ENCODE measurements around the gene GAREM2. TPM values are rescaled to one million over a fixed set of nuclear protein-coding genes. Genes with fewer than 3 reads are reported as not detected.

Gene GAREM2
- total and polyA plus RNA-seq, 12 donors: 0.55 to 2.5 (median 1.1) TPM; not detected in 1

GRCh38 chr2:26216587-26216986, 43.7 kb downstream of the GAREM2 start:
- Histone ChIP-seq H3K9me3 (replicated peaks in 1 of 3) (no peaks in the 10 kb centered on the region), H3K4me1 (replicated peaks in 1 of 2) (no peaks in the 10 kb centered on the region), H3K27ac (no peak overlapping the region), H3K27me3 (no peaks in the 10 kb centered on the region), H3K36me3 (replicated peaks in 1 of 2) (peaks cover 0 to 50% of the 10 kb centered on the region in 2 donors), H3K4me3 (no peak overlapping the region)
- no peak for TF ChIP-seq POLR2A (IDR thresholded peaks at IDR 0.05)
- no peak for TF ChIP-seq CTCF (IDR thresholded peaks at IDR 0.05)
- no peak for DNase-seq
- 96 to 98% (median 96%) methylated on average over 4 of the region's 4 CpGs for WGBS, 4 donors
- intact Hi-C loops (cut with DNase I): no loop called here

- Histone ChIP-seq H3K36me3 (replicated peaks in 1 of 2) (peaks cover 0 to 47% of the 10 kb centered on the region in 2 donors), H3K4me1 (replicated peaks in 1 of 2) (no peaks in the 10 kb centered on the region), H3K4me3 (no peak overlapping the region), H3K27ac (no peak overlapping the region), H3K9me3 (replicated peaks in 1 of 3) (no peaks in the 10 kb centered on the region), H3K27me3 (no peaks in the 10 kb centered on the region)
- TF ChIP-seq POLR2A (IDR thresholded peaks at IDR 0.05) (no peak), CTCF (IDR thresholded peaks at IDR 0.05) (no peak)
- DNase-seq: no peak
- intact Hi-C loops (cut with DNase I): no loop called here
- 81 to 89% (median 82%) methylated on average over 6 of the region's 6 CpGs for WGBS, 4 donors
Measured at GRCh38 chr2:26217720-26218119, 44.8 kb downstream of the GAREM2 start.

GRCh38 chr2:26223018-26223417, 50.1 kb downstream of the GAREM2 start:
- H3K27me3 ChIP-seq: no peaks in the 10 kb centered on the region
- H3K9me3 ChIP-seq (replicated peaks in 1 of 3): no peaks in the 10 kb centered on the region
- intact Hi-C loops (cut with DNase I): no loop called here
- no peak overlapping the region for H3K27ac ChIP-seq
- H3K36me3 ChIP-seq (replicated peaks in 1 of 2): peaks cover 0 to 31% of the 10 kb centered on the region in 2 donors
- no peaks in the 10 kb centered on the region for H3K4me1 ChIP-seq (replicated peaks in 1 of 2)
- 86 to 100% (median 97%) methylated on average over 1 of the region's 1 CpG for WGBS, 4 donors
- TF ChIP-seq POLR2A (IDR thresholded peaks at IDR 0.05) (no peak), CTCF (IDR thresholded peaks at IDR 0.05) (no peak)
- H3K4me3 ChIP-seq: no peak overlapping the region
- no peak for DNase-seq

- 90 to 98% (median 95%) methylated on average over 2 of the region's 2 CpGs for WGBS, 4 donors
- Histone ChIP-seq H3K4me3 (no peak overlapping the region), H3K27me3 (no peaks in the 10 kb centered on the region), H3K9me3 (replicated peaks in 1 of 3) (no peaks in the 10 kb centered on the region), H3K4me1 (replicated peaks in 1 of 2) (no peaks in the 10 kb centered on the region), H3K36me3 (replicated peaks in 1 of 2) (peaks cover 0 to 41% of the 10 kb centered on the region in 2 donors), H3K27ac (no peak overlapping the region)
- TF ChIP-seq POLR2A (IDR thresholded peaks at IDR 0.05) (no peak), CTCF (IDR thresholded peaks at IDR 0.05) (no peak)
- intact Hi-C loops (cut with DNase I): no loop called here
- DNase-seq: no peak
Measured at GRCh38 chr2:26224095-26224494, 51.2 kb downstream of the GAREM2 start.

Measured in adrenal gland (tissue), 12 donors.